Lung (tissue), 12 donors: ENCODE data around the gene PLEKHM3. TPM values are rescaled to one million over a fixed set of nuclear protein-coding genes. Genes with fewer than 3 reads are reported as not detected.

Source experiments
- ATAC-seq: fragments of 200-7000 bp; cut with Tn5 transposase; one replicate; pipeline ENCODE4 v1.9.1; 2020; ENCODE audit warnings: moderate number of reproducible peaks; ENCODE audit not compliant: insufficient read depth, low FRiP score
- DNase-seq, 3 donors: peaks; one replicate each; pipeline ENCODE4 v3.0.0-alpha.2; 2013 to 2017
- H3K27ac ChIP-seq, 2 donors: one replicate each; pipeline ENCODE4 v1.5.1; 2013; ENCODE audit warnings: mild to moderate bottlenecking in 2 of 2, moderate library complexity in 2 of 2, control low read depth in 1 of 2, inconsistent platforms in 1 of 2, low read depth in 1 of 2, low read length in 1 of 2
- H3K27me3 ChIP-seq, 3 donors: one replicate each; pipeline ENCODE4 v1.5.1; 2013; ENCODE audit warnings: low read length in 2 of 3; ENCODE audit not compliant: control insufficient read depth in 3 of 3, insufficient read depth in 3 of 3
- H3K36me3 ChIP-seq, 4 donors: one replicate each; pipeline ENCODE4 v1.5.1; 2013; ENCODE audit warnings: low read length in 4 of 4, mild to moderate bottlenecking in 1 of 4, moderate library complexity in 1 of 4; ENCODE audit not compliant: control insufficient read depth in 4 of 4, insufficient read depth in 4 of 4
- H3K4me1 ChIP-seq, 5 donors: one replicate each; pipeline ENCODE4 v1.5.1; 2013; ENCODE audit warnings: low read length in 5 of 5, mild to moderate bottlenecking in 2 of 5, moderate library complexity in 1 of 5; ENCODE audit not compliant: control insufficient read depth in 5 of 5, insufficient read depth in 5 of 5
- H3K4me3 ChIP-seq: one replicate; pipeline ENCODE4 v1.5.1; 2013; ENCODE audit warnings: mild to moderate bottlenecking, control low read depth, moderate library complexity
- H3K9ac ChIP-seq, 2 donors: one replicate each; pipeline ENCODE4 v1.5.1; 2013; ENCODE audit warnings: low read length in 2 of 2, control low read depth in 1 of 2; ENCODE audit not compliant: insufficient read depth in 1 of 2
- H3K9me3 ChIP-seq, 4 donors: one replicate each; pipeline ENCODE4 v1.5.1; 2013; ENCODE audit warnings: low read length in 3 of 4, mild to moderate bottlenecking in 1 of 4, moderate library complexity in 1 of 4; ENCODE audit not compliant: control insufficient read depth in 4 of 4, insufficient read depth in 3 of 4
- CTCF ChIP-seq: IDR thresholded peaks from 2 replicates; pipeline ENCODE4 v1.5.1; 2012; ENCODE audit warnings: mild to moderate bottlenecking; ENCODE audit errors: control extremely low read depth, extremely low read depth
- WGBS, 2 donors: extraction: QIAGEN DNeasy Blood & Tissue Kit; methylation state at CpG; one replicate each; pipeline ENCODE4 v1.1.7; 2013; 5-methylcytosine and 5-hydroxymethylcytosine counted together
- polyA plus RNA-seq, 2 donors: library from polyadenylated mRNA; stranded (reverse); fragments of 200-250 nt; gene quantifications; one replicate each; pipeline ENCODE4 v1.2.1, GENCODE V29; 2013
- total RNA-seq, 2 donors: library from RNA; depleted of rRNA in 1 of 2; stranded (reverse); fragments of >200 nt in 1 of 2; gene quantifications; one replicate each; pipeline ENCODE4 v1.2.1, GENCODE V29; 2014 to 2021
- donor health status: control.
- donor health status: control.
- donor health status: Bipolar disorder and iron deficiency.
- donor health status: healthy.
- donor health status: DM: yes; HTN: yes; CAD: no.

Gene PLEKHM3
- total and polyA plus RNA-seq, 4 donors, result 5.6 to 32.9 (median 12.4) TPM

GRCh38 chr2:208069186-208069585, 43.9 kb upstream of the PLEKHM3 start:
- Histone ChIP-seq H3K36me3 (no peaks in the 10 kb centered on the region), H3K27me3 (no peaks in the 10 kb centered on the region), H3K4me1 (no peaks in the 10 kb centered on the region), H3K9me3 (no peaks in the 10 kb centered on the region), H3K9ac (no peak overlapping the region), H3K27ac (no peak overlapping the region), H3K4me3 (no peak overlapping the region)
- DNase-seq (no peak), ATAC-seq (no peak)
- WGBS, 2 donors, result 80 to 85% methylated on average over 4 of the region's 4 CpGs
- no peak for TF ChIP-seq CTCF

GRCh38 chr2:208066016-208066415, 40.7 kb upstream of the PLEKHM3 start:
- Histone ChIP-seq H3K4me1 (no peaks in the 10 kb centered on the region), H3K9ac (no peak overlapping the region), H3K27ac (no peak overlapping the region), H3K4me3 (no peak overlapping the region), H3K27me3 (no peaks in the 10 kb centered on the region), H3K36me3 (no peaks in the 10 kb centered on the region), H3K9me3 (no peaks in the 10 kb centered on the region)
- DNase-seq, result no peak
- no peak for TF ChIP-seq CTCF
- ATAC-seq, result no peak
- 89 to 91% methylated on average over 4 of the region's 4 CpGs for WGBS, 2 donors

GRCh38 chr2:208065476-208065875, 40.1 kb upstream of the PLEKHM3 start:
- ATAC-seq (no peak), DNase-seq (no peak)
- no peak for TF ChIP-seq CTCF
- Histone ChIP-seq H3K4me3 (no peak overlapping the region), H3K36me3 (no peaks in the 10 kb centered on the region), H3K27me3 (no peaks in the 10 kb centered on the region), H3K9ac (no peak overlapping the region), H3K4me1 (no peaks in the 10 kb centered on the region), H3K27ac (no peak overlapping the region), H3K9me3 (no peaks in the 10 kb centered on the region)
- 66 to 74% methylated on average over 5 of the region's 5 CpGs for WGBS, 2 donors

- no peaks in the 10 kb centered on the region for H3K36me3 ChIP-seq
- no peaks in the 10 kb centered on the region for H3K27me3 ChIP-seq
- ATAC-seq, result no peak
- no peak for TF ChIP-seq CTCF
- no peaks in the 10 kb centered on the region for H3K4me1 ChIP-seq
- H3K9me3 ChIP-seq, result peaks cover 0 to 2% (median 0%) of the 10 kb centered on the region in 4 donors
- H3K9ac ChIP-seq, result no peak overlapping the region
- H3K27ac ChIP-seq, result no peak overlapping the region
- 42 to 66% methylated on average over 8 of the region's 8 CpGs for WGBS, 2 donors
- no peak overlapping the region for H3K4me3 ChIP-seq
- no peak for DNase-seq
Observed at GRCh38 chr2:208064220-208064961, 39.1 kb upstream of the PLEKHM3 start.
